OCI-LY7 (cell line): ENCODE data around the gene IRX2. TPM values are rescaled to one million over a fixed set of nuclear protein-coding genes. Genes with fewer than 3 reads are reported as not detected.

Experiments used
- Bru-seq: library from RNA; stranded (reverse); fragments of 400-500 nt; gene quantifications from one replicate; lab custom pipeline; 2021; lab: Mats Ljungman, UMichigan
- BruChase-seq, 2 experiments: library from RNA; stranded (reverse); fragments of 400-500 nt; gene quantifications; one replicate each; lab custom pipeline; 2021; lab: Mats Ljungman, UMichigan
- BruUV-seq: library from RNA; stranded (reverse); fragments of 400-500 nt; replicated peaks from 2 replicates; lab custom pipeline; 2021; lab: Mats Ljungman, UMichigan
- CTCF ChIA-PET: fragments of 300-600 bp; sonication (Branson Sonifier 250); formaldehyde crosslinking; loops from one replicate; lab custom pipeline; 2022; ENCODE audit warnings: antibody characterized with exemption; ENCODE audit not compliant: unreplicated experiment; lab: Charles Lee
- POLR2A ChIA-PET: fragments of 300-600 bp; sonication (Branson Sonifier 250); formaldehyde crosslinking; loops from one replicate; lab custom pipeline; 2022; ENCODE audit warnings: antibody characterized with exemption; lab: Charles Lee
- DNase-seq: peaks from one replicate; pipeline ENCODE4 v3.0.0-alpha.2; 2015; ENCODE audit warnings: low spot score
- H2AFZ ChIP-seq: fragments of 200-600 bp; sonication (generic), shearing (Covaris generic); 2 replicates; pipeline ENCODE4 v1.6.1; 2014; ENCODE audit warnings: mild to moderate bottlenecking, antibody characterized with exemption, low read length, moderate library complexity
- H3K27ac ChIP-seq: fragments of 200-600 bp; sonication (generic); 2 replicates; pipeline ENCODE4 v1.5.1; 2014; ENCODE audit warnings: mixed run types, low read depth, mild to moderate bottlenecking, moderate library complexity, low read length, inconsistent platforms; ENCODE audit not compliant: poor library complexity, severe bottlenecking
- H3K36me3 ChIP-seq: fragments of 200-600 bp; sonication (generic); 2 replicates; pipeline ENCODE4 v1.6.1; 2014; ENCODE audit warnings: mild to moderate bottlenecking, antibody characterized with exemption, low read length, moderate library complexity, mixed read lengths; ENCODE audit not compliant: insufficient read depth
- H3K4me1 ChIP-seq: fragments of 200-600 bp; sonication (generic); 2 replicates; pipeline ENCODE4 v1.5.1; 2014; ENCODE audit warnings: mild to moderate bottlenecking, low read length; ENCODE audit not compliant: insufficient read depth, poor library complexity, severe bottlenecking
- H3K4me2 ChIP-seq: fragments of 200-600 bp; sonication (generic); 2 replicates; pipeline ENCODE4 v1.6.1; 2014; ENCODE audit warnings: mild to moderate bottlenecking, low read length
- H3K4me3 ChIP-seq: fragments of 200-600 bp; sonication (generic); 2 replicates; pipeline ENCODE4 v1.5.1; 2014; ENCODE audit warnings: mild to moderate bottlenecking, low read depth, low read length; ENCODE audit not compliant: poor library complexity, severe bottlenecking
- H3K79me2 ChIP-seq: fragments of 200-600 bp; sonication (generic); 2 replicates; pipeline ENCODE4 v1.6.1; 2016; ENCODE audit warnings: low read depth, mild to moderate bottlenecking, low read length, moderate library complexity, mixed read lengths; ENCODE audit not compliant: insufficient read depth
- H3K9me2 ChIP-seq: fragments of 200-600 bp; sonication (generic); 2 replicates; pipeline ENCODE4 v1.6.1; 2016; ENCODE audit warnings: mild to moderate bottlenecking, low read length, mixed read lengths; ENCODE audit not compliant: insufficient read depth
- H3K9me3 ChIP-seq: fragments of 200-600 bp; sonication (generic); 2 replicates; pipeline ENCODE4 v1.6.1; 2014; ENCODE audit warnings: mild to moderate bottlenecking, mixed run types, low read length, mixed read lengths
- H4K20me1 ChIP-seq: fragments of 200-600 bp; sonication (generic); 2 replicates; pipeline ENCODE4 v1.6.1; 2014; ENCODE audit warnings: mild to moderate bottlenecking, antibody characterized with exemption, low read length, moderate library complexity, mixed read lengths; ENCODE audit not compliant: insufficient read depth
- EZH2phosphoT487 ChIP-seq: fragments of 200-600 bp; sonication (generic); IDR thresholded peaks from 2 replicates; pipeline ENCODE4 v1.6.1; 2018; ENCODE audit warnings: low read depth, borderline replicate concordance, mild to moderate bottlenecking, mixed run types, antibody characterized with exemption, low read length, moderate library complexity, mixed read lengths
- intact Hi-C: fragments of 100-400 bp; cut with micrococcal nuclease; formaldehyde crosslinking; loops from one replicate; pipeline ENCODE4 v1.10.0; 2022; ENCODE audit not compliant: unreplicated experiment
- long read RNA-seq: library from polyadenylated mRNA; stranded (forward); transcript quantifications from one replicate; pipeline ENCODE4 v2.0.0, GENCODE V29; 2022
- total RNA-seq, 2 experiments: library from RNA; depleted of rRNA in 1 of 2; stranded (reverse); fragments of >200 nt in 1 of 2; shearing (Covaris generic) in 1 of 2; gene quantifications; 2 replicates each; pipeline ENCODE4 v1.2.3, GENCODE V29; 2014 to 2022
- TF ChIP-seq, protein P1 (sequence below): fragments of 200-600 bp; sonication (generic); conservative IDR thresholded peaks from 2 replicates; pipeline ENCODE4 v1.5.1; 2014; ENCODE audit warnings: mild to moderate bottlenecking, antibody characterized with exemption, low read length, moderate library complexity, mixed read lengths

IRX2 gene
- total RNA-seq (2014; rRNA removed; shearing (Covaris generic)) (not detected in 2 replicates), total RNA-seq (2022) (not detected in 2 replicates), Bru-seq, nascent RNA (not detected), BruChase-seq, experiment 1, labeled RNA remaining after a 6-hour chase (not detected), BruChase-seq, experiment 2, labeled RNA remaining after a 2-hour chase (not detected)
- long read RNA-seq, result 0 reads

DNA sequence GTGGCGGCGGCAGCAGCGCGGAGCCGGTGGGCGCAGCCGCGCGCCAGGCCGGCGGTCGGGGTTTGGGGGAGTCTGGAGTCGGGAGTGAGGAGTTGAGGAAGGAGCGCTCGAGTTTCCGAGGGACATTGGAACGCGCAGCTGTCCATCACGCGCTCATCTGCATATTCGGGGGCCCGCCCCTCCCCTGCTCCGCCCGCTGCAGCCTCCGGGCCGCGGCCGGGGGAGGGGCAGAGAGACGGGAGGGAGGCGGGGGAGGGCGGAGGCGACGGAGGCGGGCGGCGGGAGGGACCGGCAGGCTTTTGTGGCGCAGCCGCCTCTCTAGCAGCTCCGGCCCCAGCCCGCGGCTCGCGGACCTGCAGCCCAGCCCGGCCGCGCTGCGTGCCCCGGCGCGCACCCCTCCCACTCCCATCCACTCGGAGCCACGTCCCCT, at the start of gene IRX2:
IRX2 (minus strand) TSS at position 86 of the 430 bp plus-strand sequence. CDS start 264 bp downstream, outside the sequence.
- no peaks in the 10 kb centered on the region for H4K20me1 ChIP-seq

DNA sequence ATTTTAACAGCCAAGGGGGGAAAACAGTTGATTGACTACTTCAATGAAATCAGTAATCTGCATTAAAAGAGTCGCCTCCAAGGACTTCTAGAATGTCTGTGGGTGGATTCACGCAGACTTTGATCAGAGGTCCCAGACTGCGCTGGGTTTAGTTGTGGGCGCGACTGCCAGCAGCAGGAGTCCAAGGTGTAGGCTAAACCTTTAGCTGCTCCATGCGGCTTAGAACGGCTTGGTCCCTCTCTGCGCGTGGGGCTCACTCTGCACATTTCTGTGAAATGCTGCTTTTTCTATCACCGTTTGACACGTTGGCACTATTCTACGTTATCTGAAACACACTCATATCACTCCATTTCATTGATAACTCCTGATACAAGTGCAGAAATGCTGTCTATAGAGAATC, 48.6 kb upstream of the IRX2 start:
- CTCF ChIA-PET, result no interaction called here
- no peaks in the 10 kb centered on the region for H3K4me1 ChIP-seq
- H3K4me3 ChIP-seq, result no peak overlapping the region
- no TSS peak for BruUV-seq
- DNase-seq, result no peak
- no peak for TF ChIP-seq EZH2phosphoT487
- TF ChIP-seq, protein P1, sequence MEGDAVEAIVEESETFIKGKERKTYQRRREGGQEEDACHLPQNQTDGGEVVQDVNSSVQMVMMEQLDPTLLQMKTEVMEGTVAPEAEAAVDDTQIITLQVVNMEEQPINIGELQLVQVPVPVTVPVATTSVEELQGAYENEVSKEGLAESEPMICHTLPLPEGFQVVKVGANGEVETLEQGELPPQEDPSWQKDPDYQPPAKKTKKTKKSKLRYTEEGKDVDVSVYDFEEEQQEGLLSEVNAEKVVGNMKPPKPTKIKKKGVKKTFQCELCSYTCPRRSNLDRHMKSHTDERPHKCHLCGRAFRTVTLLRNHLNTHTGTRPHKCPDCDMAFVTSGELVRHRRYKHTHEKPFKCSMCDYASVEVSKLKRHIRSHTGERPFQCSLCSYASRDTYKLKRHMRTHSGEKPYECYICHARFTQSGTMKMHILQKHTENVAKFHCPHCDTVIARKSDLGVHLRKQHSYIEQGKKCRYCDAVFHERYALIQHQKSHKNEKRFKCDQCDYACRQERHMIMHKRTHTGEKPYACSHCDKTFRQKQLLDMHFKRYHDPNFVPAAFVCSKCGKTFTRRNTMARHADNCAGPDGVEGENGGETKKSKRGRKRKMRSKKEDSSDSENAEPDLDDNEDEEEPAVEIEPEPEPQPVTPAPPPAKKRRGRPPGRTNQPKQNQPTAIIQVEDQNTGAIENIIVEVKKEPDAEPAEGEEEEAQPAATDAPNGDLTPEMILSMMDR, result no peak
- no peaks in the 10 kb centered on the region for H3K9me2 ChIP-seq
- POLR2A ChIA-PET, result no interaction called here
- H3K36me3 ChIP-seq, result no peaks in the 10 kb centered on the region
- H3K79me2 ChIP-seq, result no peaks in the 10 kb centered on the region
- no peak overlapping the region for H3K27ac ChIP-seq
- intact Hi-C loops, result no loop called here
- no peak overlapping the region for H3K4me2 ChIP-seq
- no peak overlapping the region for H2AFZ ChIP-seq
- no peaks in the 10 kb centered on the region for H3K9me3 ChIP-seq
- no peaks in the 10 kb centered on the region for H4K20me1 ChIP-seq

More for the DNA sequence above, at the start of gene IRX2:
- H3K4me1 ChIP-seq, result no peaks in the 10 kb centered on the region
- no peak within 1 kb of the TSS for H3K4me2 ChIP-seq
- DNase-seq, result no peak
- no TSS peak for BruUV-seq
- H3K36me3 ChIP-seq, result no peaks in the 10 kb centered on the region
- no peak within 1 kb of the TSS for H2AFZ ChIP-seq
- H3K9me2 ChIP-seq, result no peaks in the 10 kb centered on the region
- no peaks in the 10 kb centered on the region for H3K9me3 ChIP-seq
- ChIA-PET CTCF (no interaction called here), POLR2A (no interaction called here)
- H3K4me3 ChIP-seq, result no peak within 1 kb of the TSS
- no peak for TF ChIP-seq EZH2phosphoT487
- TF ChIP-seq, protein P1, result no peak
- no peak within 1 kb of the TSS for H3K27ac ChIP-seq
- no peaks in the 10 kb centered on the region for H3K79me2 ChIP-seq
- intact Hi-C loops, result no loop called here

DNA sequence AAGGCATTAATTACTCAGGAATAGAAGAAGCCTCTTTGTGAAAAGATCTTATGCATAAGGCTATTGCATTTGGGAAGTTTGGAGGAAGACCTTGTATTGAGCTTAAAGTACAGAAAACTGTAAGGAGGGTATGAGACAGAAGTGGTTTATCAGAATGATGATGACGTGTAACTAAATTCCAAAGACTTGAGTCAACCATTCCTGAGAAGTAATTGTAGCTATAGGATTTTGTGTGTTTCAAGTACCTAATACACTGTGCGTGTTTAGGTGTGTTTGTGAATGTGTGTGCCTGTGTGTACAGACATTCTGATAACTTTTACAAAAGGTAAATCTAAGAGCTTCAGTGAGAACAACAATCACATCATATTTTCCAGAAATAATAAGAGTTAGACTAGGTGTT, 46.5 kb upstream of the IRX2 start:
- H3K4me3 ChIP-seq, result no peak overlapping the region
- H3K27ac ChIP-seq, result no peak overlapping the region
- no peaks in the 10 kb centered on the region for H3K9me2 ChIP-seq
- intact Hi-C loops, result no loop called here
- POLR2A ChIA-PET, result no interaction called here
- TF ChIP-seq EZH2phosphoT487, result no peak
- TF ChIP-seq, protein P1, result no peak
- H2AFZ ChIP-seq, result no peak overlapping the region
- CTCF ChIA-PET, result no interaction called here
- no peaks in the 10 kb centered on the region for H3K4me1 ChIP-seq
- H3K36me3 ChIP-seq, result no peaks in the 10 kb centered on the region
- H4K20me1 ChIP-seq, result no peaks in the 10 kb centered on the region
- H3K79me2 ChIP-seq, result no peaks in the 10 kb centered on the region
- BruUV-seq, result no TSS peak
- H3K4me2 ChIP-seq, result no peak overlapping the region
- no peak for DNase-seq
- H3K9me3 ChIP-seq, result no peaks in the 10 kb centered on the region
